SH-SY5Y (cell line): ENCODE data around the gene SEL1L.

Source experiments
- GATA2 ChIP-seq: IDR thresholded peaks from 2 replicates; pipeline ENCODE4 v1.6.1; 2011; ENCODE audit warnings: mild to moderate bottlenecking, low read depth, low read length
- GATA3 ChIP-seq: IDR thresholded peaks from 2 replicates; pipeline ENCODE4 v1.6.1; 2011; ENCODE audit warnings: low read depth, mild to moderate bottlenecking, low read length, moderate library complexity

DNA sequence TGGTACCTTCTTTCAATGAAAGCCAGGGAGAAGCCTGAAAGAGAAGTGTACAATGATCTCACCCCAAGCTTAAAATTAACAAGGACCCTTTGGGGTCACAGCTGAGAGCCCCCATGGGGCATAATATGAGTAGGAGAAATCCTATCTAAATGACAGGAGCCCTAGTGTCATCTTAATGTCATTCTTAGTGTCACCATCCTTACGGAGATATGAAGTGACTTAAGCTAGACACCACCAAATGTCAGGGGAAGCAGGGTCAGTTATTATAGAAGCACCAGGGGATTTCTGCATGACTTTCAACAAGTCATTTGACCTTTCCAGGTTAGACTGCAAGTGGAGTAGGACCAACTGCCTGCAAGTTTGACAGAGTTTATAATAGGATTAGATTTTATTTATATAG is 104.6 kb downstream of the SEL1L start:
- no peak for TF ChIP-seq GATA2
- no peak for TF ChIP-seq GATA3
